Motor neuron (in vitro differentiated cells): ENCODE data around the gene ATP8B3. TPM values are rescaled to one million over a fixed set of nuclear protein-coding genes. Genes with fewer than 3 reads are reported as not detected.

Source experiments
- ATAC-seq, 8 experiments: fragments of 200-7000 bp; cut with Tn5 transposase; replicated peaks in 6 of 8; 2 replicates each; pipeline ENCODE4 v1.8.0; 2021; ENCODE audit warnings: mild to moderate bottlenecking in 8 of 8, moderate library complexity in 8 of 8
- H3K27ac ChIP-seq, 2 donors: fragments of 250-450 bp; sonication (Bioruptor Pico); 2 replicates each; pipeline ENCODE4 v1.9.0; 2021; ENCODE audit warnings: antibody characterized with exemption in 2 of 2, mild to moderate bottlenecking in 2 of 2, moderate library complexity in 1 of 2
- H3K4me1 ChIP-seq, 2 donors: fragments of 250-450 bp; sonication (Bioruptor Pico); replicated peaks in 1 of 2; 2 replicates each; pipeline ENCODE4 v1.6.1; 2021; ENCODE audit warnings: antibody characterized with exemption in 2 of 2, mild to moderate bottlenecking in 2 of 2, moderate library complexity in 1 of 2
- H3K4me3 ChIP-seq, 5 donors: fragments of 250-450 bp; sonication (Bioruptor Pico); 2 replicates each; pipeline ENCODE4 v1.9.0; 2021; ENCODE audit warnings: antibody characterized with exemption in 5 of 5, mild to moderate bottlenecking in 5 of 5, moderate library complexity in 4 of 5
- WGBS, 10 experiments: fragments of 450-650 bp; shearing (Covaris generic); methylation state at CpG; one replicate each; pipeline ENCODE4 v1.0.0; 2022; 5-methylcytosine and 5-hydroxymethylcytosine counted together
- in situ Hi-C, 9 experiments: fragments of 400-800 bp; cut with MboI; loops; one replicate each; pipeline ENCODE4 v1.15.0; 2021; ENCODE audit warnings: low sequenced_read_pairs in 9 of 9, low pct_unique_long_range_greater_than_20kb in 2 of 9; ENCODE audit not compliant: unreplicated experiment in 9 of 9
- total RNA-seq, 8 experiments: library from RNA; unstranded; fragments of 300-600 nt; gene quantifications; 2 replicates each; pipeline versions ENCODE4 v1.2.3 to v1.2.4, GENCODE V29; 2022

The ATP8B3 gene
- total RNA-seq, 8 experiments from 2014 or later, result 0.32 to 2.3 (median 0.78) TPM

DNA sequence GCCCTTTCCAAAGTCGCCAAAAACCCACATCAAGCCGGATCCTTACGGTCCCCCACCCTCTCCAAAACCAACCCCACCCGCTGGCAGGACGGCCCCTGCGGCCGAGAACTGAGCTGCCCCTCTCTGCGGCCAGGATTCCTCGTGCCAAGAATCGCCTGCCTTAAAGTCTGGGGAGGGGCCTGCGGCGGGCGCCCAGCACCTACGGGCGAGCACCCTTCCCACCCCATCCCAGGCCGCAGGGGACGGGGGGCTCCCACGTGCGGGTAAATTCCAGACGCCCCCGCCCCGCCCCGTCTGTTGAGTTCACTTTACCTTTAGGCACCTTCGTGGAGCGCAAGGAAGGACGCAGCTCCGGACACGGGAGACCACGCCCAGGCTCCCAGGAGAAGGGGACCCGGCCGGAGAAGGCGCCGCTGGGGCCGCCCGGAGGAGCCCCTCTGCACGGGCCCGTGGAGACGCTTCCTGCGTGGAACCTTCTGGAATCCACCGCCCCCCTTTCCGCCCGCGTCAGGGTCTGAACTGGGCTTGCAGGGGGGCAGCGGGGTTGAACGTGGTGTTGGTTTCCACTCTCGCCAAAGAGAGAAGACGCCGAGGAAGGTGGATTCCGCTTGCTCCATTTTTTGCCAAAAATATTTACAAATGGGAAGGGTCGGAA lies 36.0 kb downstream of the ATP8B3 start:
- in situ Hi-C loops, result loop anchor here in 3 of 9 experiments (25.0 kb wide), 2 partner anchors 89 to 239 kb away; no protein-coding TSS in a partner anchor
- Histone ChIP-seq H3K4me3 (no peak overlapping the region), H3K27ac (no peak overlapping the region), H3K4me1 (peaks cover 0 to 9% of the 10 kb centered on the region in 2 donors)
- 0 to 3% methylated on average over 6 to 9 of the region's 50 CpGs; no CpG with 5 or more reads in 8 of the 10 experiments for WGBS, 10 experiments
- no peak for ATAC-seq

GRCh38 chr19:1774989-1775772 lies 36.9 kb downstream of the ATP8B3 start:
- 10 to 20% methylated on average over 1 to 2 of the region's 59 CpGs; no CpG with 5 or more reads in 8 of the 10 experiments for whole genome bisulfite sequencing, 10 experiments
- H3K4me1 ChIP-seq, result peaks cover 0 to 9% of the 10 kb centered on the region in 2 donors
- H3K27ac ChIP-seq, result no peak overlapping the region
- ATAC-seq, result peak in 3 of 8 experiments; percentile 33 to 87 (median 64)
- in situ Hi-C loops, result loop anchor here in 4 of 9 experiments (25.0 kb wide), 2 partner anchors 88 to 238 kb away; no protein-coding TSS in a partner anchor
- no peak overlapping the region for H3K4me3 ChIP-seq

- peak in 5 of 8 experiments; percentile 16 to 70 (median 41) for ATAC-seq
- 0 to 48% (median 27%) methylated on average over 1 to 5 of the region's 8 CpGs; no CpG with 5 or more reads in 3 of the 10 experiments for WGBS, 10 experiments
- H3K27ac ChIP-seq, result no peak overlapping the region
- in situ Hi-C loops, result loop anchor here in 1 of 9 experiments (25.0 kb wide), 1 partner anchor 236 kb away; no protein-coding TSS in a partner anchor
- H3K4me1 ChIP-seq, result peaks cover 0 to 12% of the 10 kb centered on the region in 2 donors
- H3K4me3 ChIP-seq, result no peak overlapping the region
Observed at GRCh38 chr19:1773184-1773583, 38.9 kb downstream of the ATP8B3 start.

DNA sequence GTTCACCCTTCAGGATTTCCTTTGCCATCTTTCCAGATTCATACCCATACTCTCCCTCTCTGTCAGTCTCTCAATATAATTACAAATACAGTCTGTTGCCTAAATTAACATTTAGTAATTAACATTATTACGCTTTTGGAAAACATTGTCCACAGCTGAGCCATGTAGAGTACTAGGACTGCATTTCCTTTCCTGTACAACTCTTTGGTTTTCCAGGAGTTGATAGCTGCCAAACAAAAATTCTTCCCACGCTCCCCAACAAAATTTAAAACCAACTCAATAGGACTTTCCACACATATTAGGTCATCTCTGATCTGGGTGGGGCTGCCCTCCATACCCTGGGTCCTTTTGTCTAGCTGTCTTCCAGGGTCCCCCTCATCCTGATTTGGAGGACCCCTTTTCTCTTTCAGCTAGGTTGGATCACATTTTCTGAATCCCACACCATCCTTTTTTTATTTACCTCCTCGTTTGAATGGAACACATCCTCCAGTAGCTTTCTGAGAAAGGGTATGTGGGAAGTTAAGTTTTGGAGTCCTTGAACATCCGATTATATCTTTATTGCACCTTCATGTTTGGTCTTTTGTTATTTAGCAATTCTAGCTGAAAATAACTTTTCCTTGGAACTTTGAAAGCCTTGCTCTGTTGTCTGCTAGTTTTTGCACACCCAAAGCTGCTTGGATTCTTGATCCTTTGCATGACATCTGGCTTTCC lies 41.1 kb downstream of the ATP8B3 start:
- Histone ChIP-seq H3K27ac (no peak overlapping the region), H3K4me3 (no peak overlapping the region), H3K4me1 (peaks cover 0 to 10% of the 10 kb centered on the region in 2 donors)
- 43 to 100% (median 68%) methylated on average over 1 to 4 of the region's 4 CpGs for WGBS, 10 experiments
- no peak for ATAC-seq
- in situ Hi-C loops, result loop anchor here in 1 of 9 experiments (25.0 kb wide), 1 partner anchor 234 kb away; no protein-coding TSS in a partner anchor

- peak in 4 of 8 experiments; percentile 34 to 54 (median 43) for ATAC-seq
- H3K27ac ChIP-seq, result peak overlapping the region in 1 of 2 donors; percentile 65
- no peak overlapping the region for H3K4me3 ChIP-seq
- peaks cover 3 to 21% of the 10 kb centered on the region in 2 donors for H3K4me1 ChIP-seq
- in situ Hi-C loops, result loop anchor here in 1 of 9 experiments (25.0 kb wide), 1 partner anchor 232 kb away; no protein-coding TSS in a partner anchor
- no CpG with 5 or more reads among the region's 12 CpGs for WGBS, 10 experiments
Observed at GRCh38 chr19:1769645-1769985, 42.5 kb downstream of the ATP8B3 start.

GRCh38 chr19:1768918-1769644 lies 43.0 kb downstream of the ATP8B3 start:
- Histone ChIP-seq H3K27ac (peak overlapping the region in 1 of 2 donors; percentile 65), H3K4me3 (no peak overlapping the region), H3K4me1 (peaks cover 3 to 25% of the 10 kb centered on the region in 2 donors)
- ATAC-seq, result no peak
- WGBS, 10 experiments, result 54 to 100% (median 80%) methylated on average over 1 to 4 of the region's 9 CpGs; no CpG with 5 or more reads in 7 of the 10 experiments
- in situ Hi-C loops, result loop anchor here in 1 of 9 experiments (25.0 kb wide), 1 partner anchor 232 kb away; no protein-coding TSS in a partner anchor

DNA sequence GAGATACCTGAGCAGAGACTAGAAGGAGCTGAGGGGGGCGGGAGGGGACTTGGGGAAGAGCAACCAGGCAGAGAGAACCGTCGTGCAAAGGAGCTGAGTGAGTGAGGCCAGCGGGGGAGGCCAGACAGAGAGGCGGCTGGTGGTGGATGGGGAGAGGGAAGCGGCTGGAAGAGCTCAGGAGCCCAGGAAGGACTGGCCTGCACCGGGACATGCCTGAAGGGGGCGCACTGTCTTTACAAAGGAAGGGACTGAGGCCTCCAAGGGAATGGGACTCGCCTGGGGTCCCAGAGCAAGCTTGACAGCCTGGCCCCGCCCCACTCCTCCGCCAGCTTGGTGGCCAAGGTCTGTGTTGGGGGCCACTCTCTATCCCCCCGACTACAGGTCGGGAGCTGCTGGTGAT lies 43.8 kb downstream of the ATP8B3 start:
- Histone ChIP-seq H3K4me1 (peaks cover 3 to 30% of the 10 kb centered on the region in 2 donors), H3K4me3 (no peak overlapping the region), H3K27ac (no peak overlapping the region)
- WGBS, 10 experiments, result 0 to 60% (median 3%) methylated on average over 1 to 3 of the region's 13 CpGs; no CpG with 5 or more reads in 6 of the 10 experiments
- peak in 3 of 8 experiments; percentile 21 to 55 (median 33) for ATAC-seq
- in situ Hi-C loops, result loop anchor here in 1 of 9 experiments (25.0 kb wide), 1 partner anchor 231 kb away; no protein-coding TSS in a partner anchor

DNA sequence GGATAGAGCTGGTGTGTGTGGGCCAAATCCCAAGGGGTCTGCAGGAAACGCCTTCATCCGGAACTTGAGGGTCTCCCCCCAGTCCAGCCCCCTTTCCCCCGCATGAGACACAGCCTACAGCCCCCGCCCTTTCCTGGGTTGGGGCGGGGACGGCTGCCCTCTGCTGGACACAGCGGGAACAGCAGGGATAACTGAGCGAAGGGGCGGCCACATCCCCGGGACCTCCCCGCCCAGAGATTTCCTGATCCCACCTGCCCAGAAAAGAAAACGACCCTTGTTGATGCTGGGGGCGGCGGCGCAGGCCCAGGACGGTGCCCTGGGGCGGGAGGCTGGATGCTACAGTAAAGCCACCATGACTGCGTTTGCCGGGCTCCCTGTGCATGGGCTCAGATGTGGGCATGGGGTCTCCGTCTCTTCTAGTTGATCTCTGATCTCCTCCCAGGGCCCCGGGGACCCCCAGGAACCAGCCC lies 44.6 kb downstream of the ATP8B3 start:
- Histone ChIP-seq H3K4me3 (peak overlapping the region in 1 of 5 donors; percentile 2), H3K27ac (no peak overlapping the region), H3K4me1 (peaks cover 3 to 30% of the 10 kb centered on the region in 2 donors)
- in situ Hi-C loops, result loop anchor here in 1 of 9 experiments (25.0 kb wide), 1 partner anchor 230 kb away; no protein-coding TSS in a partner anchor
- WGBS, 10 experiments, result 0 to 40% (median 0%) methylated on average over 1 to 4 of the region's 21 CpGs; no CpG with 5 or more reads in 5 of the 10 experiments
- peak; percentile 29 to 86 (median 50) for ATAC-seq

DNA sequence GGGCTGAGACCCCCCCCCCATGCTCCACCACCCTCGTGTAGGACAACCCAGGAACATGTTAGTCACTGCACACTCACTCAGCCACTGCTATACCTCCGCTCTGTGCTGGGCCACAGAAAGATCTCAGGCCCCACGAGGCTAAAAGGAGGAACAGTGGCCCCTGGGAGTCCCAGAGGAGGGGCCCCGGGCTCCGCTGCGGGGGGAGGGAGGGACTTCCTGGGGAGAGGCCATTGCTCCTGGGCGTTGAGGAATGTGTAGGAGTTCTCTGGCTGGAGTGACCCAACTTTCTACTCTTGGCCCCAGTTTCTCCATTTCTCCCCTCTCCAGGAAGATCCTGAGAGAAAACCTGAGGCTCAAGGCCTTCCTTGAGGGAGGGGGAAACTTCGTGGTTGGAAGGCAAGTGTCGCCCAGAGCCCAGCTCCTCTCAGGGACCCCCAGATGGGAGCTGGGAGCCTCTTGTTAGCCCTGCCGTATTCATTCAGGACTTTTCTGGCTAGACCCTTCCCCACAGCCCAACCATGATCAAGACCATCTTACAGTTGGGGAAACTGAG lies 45.2 kb downstream of the ATP8B3 start:
- in situ Hi-C loops, result loop anchor here in 1 of 9 experiments (25.0 kb wide), 1 partner anchor 230 kb away; no protein-coding TSS in a partner anchor
- 79 to 100% methylated on average over 1 to 2 of the region's 10 CpGs; no CpG with 5 or more reads in 8 of the 10 experiments for WGBS, 10 experiments
- no peak for ATAC-seq
- Histone ChIP-seq H3K27ac (no peak overlapping the region), H3K4me1 (peaks cover 3 to 30% of the 10 kb centered on the region in 2 donors), H3K4me3 (no peak overlapping the region)

DNA sequence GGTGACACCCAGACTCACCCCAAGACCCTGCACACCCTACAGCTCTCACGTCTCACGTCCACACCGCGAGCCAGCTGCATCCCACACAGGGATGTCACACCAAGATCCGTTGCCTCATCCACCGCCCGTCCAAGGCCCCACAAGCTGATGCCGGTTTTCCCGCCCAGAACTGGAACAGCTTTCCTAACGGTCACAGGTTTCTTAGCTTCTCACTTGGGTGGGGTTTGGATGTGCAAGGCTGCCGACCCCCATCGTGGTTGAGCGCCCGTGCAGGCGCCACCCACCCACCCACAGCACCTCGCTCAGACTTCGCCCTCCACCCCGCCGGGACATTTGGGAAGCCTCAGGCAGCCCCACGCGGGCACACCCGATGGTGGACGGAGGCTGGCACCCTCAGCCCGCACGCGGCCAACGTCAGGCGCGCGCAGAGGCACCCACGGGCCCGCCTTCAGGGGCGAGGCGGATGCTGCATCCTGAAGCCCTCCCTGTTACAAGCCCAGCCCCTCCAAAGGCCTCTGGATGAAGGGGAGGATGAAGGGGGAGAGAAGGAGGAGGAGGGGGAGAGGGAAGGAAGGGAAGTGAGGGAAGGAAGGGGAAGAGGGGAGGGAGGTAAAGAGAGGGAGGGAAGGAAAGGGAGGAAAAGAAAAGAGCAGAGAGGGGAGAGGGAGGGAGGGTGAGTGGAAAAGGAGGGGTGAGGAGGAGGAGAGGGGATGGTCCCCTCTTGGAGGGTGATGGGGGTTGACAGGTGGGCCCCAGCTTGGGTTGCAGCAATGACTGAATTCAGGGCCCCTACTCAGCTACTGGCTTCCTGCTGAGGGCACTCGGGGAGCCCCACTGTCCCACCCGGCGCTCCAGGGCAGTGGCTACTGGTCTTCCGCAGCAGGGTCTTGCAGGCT lies 45.9 kb downstream of the ATP8B3 start:
- Histone ChIP-seq H3K4me1 (peaks cover 3 to 30% of the 10 kb centered on the region in 2 donors), H3K27ac (no peak overlapping the region), H3K4me3 (no peak overlapping the region)
- ATAC-seq, result peak in 5 of 8 experiments; percentile 7 to 36 (median 13)
- in situ Hi-C loops, result loop anchor here in 1 of 9 experiments (25.0 kb wide), 1 partner anchor 229 kb away; no protein-coding TSS in a partner anchor
- WGBS, 10 experiments, result 30% methylated on average over 2 of the region's 38 CpGs; no CpG with 5 or more reads in 9 of the 10 experiments
